HG03460 (cell line): ENCODE results near the gene PTPN13.

ENCODE experiments used
- ATAC-seq: cut with Tn5 transposase; IDR thresholded peaks from one replicate; pipeline ENCODE4 v1.9.1; 2021; ENCODE audit not compliant: unreplicated experiment

The PTPN13 gene

GRCh38 chr4:86586626-86587380 lies 7.3 kb upstream of the PTPN13 start:
- no peak for ATAC-seq

- ATAC-seq, result no peak
Measured at GRCh38 chr4:86587381-86588140, 6.6 kb upstream of the PTPN13 start.

- no peak for ATAC-seq
Measured at GRCh38 chr4:86592553-86593249, 1.4 kb upstream of the PTPN13 start.

- peak; percentile 23 for ATAC-seq
Measured at GRCh38 chr4:86594559-86595425, 677 bp downstream of the PTPN13 start.

- ATAC-seq, result no peak
Measured at GRCh38 chr4:86595426-86595805, 1.3 kb downstream of the PTPN13 start.

- ATAC-seq, result no peak
Measured at GRCh38 chr4:86596807-86597206, 2.7 kb downstream of the PTPN13 start.

- no peak for ATAC-seq
Measured at GRCh38 chr4:86600007-86600653, 6.0 kb downstream of the PTPN13 start.

- no peak for ATAC-seq
Measured at GRCh38 chr4:86603311-86603885, 9.3 kb downstream of the PTPN13 start.

GRCh38 chr4:86606809-86607208 lies 12.7 kb downstream of the PTPN13 start:
- ATAC-seq, result no peak

GRCh38 chr4:86608757-86609375 lies 14.8 kb downstream of the PTPN13 start:
- ATAC-seq, result no peak

GRCh38 chr4:86611757-86612156 lies 17.6 kb downstream of the PTPN13 start:
- ATAC-seq, result no peak

- no peak for ATAC-seq
Measured at GRCh38 chr4:86613734-86614133, 19.6 kb downstream of the PTPN13 start.

GRCh38 chr4:86614865-86615264 lies 20.8 kb downstream of the PTPN13 start:
- ATAC-seq, result no peak

- ATAC-seq, result no peak
Measured at GRCh38 chr4:86615501-86615900, 21.4 kb downstream of the PTPN13 start.

- ATAC-seq, result no peak
Measured at GRCh38 chr4:86619656-86620055, 25.5 kb downstream of the PTPN13 start.

GRCh38 chr4:86621435-86621834 lies 27.3 kb downstream of the PTPN13 start:
- no peak for ATAC-seq

- no peak for ATAC-seq
Measured at GRCh38 chr4:86626066-86626465, 32.0 kb downstream of the PTPN13 start.

GRCh38 chr4:86627462-86628135 lies 33.5 kb downstream of the PTPN13 start:
- ATAC-seq, result no peak

GRCh38 chr4:86630629-86631028 lies 36.5 kb downstream of the PTPN13 start:
- no peak for ATAC-seq
